ENCODE measurements around the gene GCNT1.
"Not testable (repeated sequence)": the region's sequence is repeated elsewhere in the genome, so short reads cannot be mapped to it uniquely, and the experiment has no call there.

The GCNT1 gene

GRCh38 chr9:76424491-76424890, 34.5 kb upstream of the GCNT1 start:
- H3K27me3 ChIP-seq (replicated peaks; ENCODE audit: control insufficient read depth, insufficient read depth, low read length, poor library complexity, severe bottlenecking), result no peaks in the 10 kb centered on the region
- H3K4me1 ChIP-seq (ENCODE audit: control insufficient read depth, insufficient read depth, low read length, poor library complexity, severe bottlenecking), result no peaks in the 10 kb centered on the region
- no peaks in the 10 kb centered on the region for H3K9me3 ChIP-seq (ENCODE audit: control insufficient read depth, low read length)
- H3K36me3 ChIP-seq (ENCODE audit: control insufficient read depth, insufficient read depth, low read length), result no peaks in the 10 kb centered on the region
- H3K27ac ChIP-seq (ENCODE audit: insufficient read depth, low read length, poor library complexity, severe bottlenecking), result no peak overlapping the region
- H3K4me3 ChIP-seq (ENCODE audit: insufficient read depth, low read depth, low read length, poor library complexity, severe bottlenecking), result no peak overlapping the region
- DNase-seq, result no peak

GRCh38 chr9:76425677-76426453, 33.1 kb upstream of the GCNT1 start:
- H3K4me3 ChIP-seq (ENCODE audit: insufficient read depth, low read depth, low read length, poor library complexity, severe bottlenecking), result no peak overlapping the region
- H3K9me3 ChIP-seq (ENCODE audit: control insufficient read depth, low read length), result no peaks in the 10 kb centered on the region
- H3K36me3 ChIP-seq (ENCODE audit: control insufficient read depth, insufficient read depth, low read length), result no peaks in the 10 kb centered on the region
- H3K27ac ChIP-seq (ENCODE audit: insufficient read depth, low read length, poor library complexity, severe bottlenecking), result no peak overlapping the region
- DNase-seq, result no peak
- no peaks in the 10 kb centered on the region for H3K27me3 ChIP-seq (replicated peaks; ENCODE audit: control insufficient read depth, insufficient read depth, low read length, poor library complexity, severe bottlenecking)
- H3K4me1 ChIP-seq (ENCODE audit: control insufficient read depth, insufficient read depth, low read length, poor library complexity, severe bottlenecking), result no peaks in the 10 kb centered on the region

GRCh38 chr9:76426807-76427419, 32.1 kb upstream of the GCNT1 start:
- Histone ChIP-seq H3K27ac (ENCODE audit: insufficient read depth, low read length, poor library complexity, severe bottlenecking) (no peak overlapping the region), H3K9me3 (ENCODE audit: control insufficient read depth, low read length) (no peaks in the 10 kb centered on the region), H3K4me1 (ENCODE audit: control insufficient read depth, insufficient read depth, low read length, poor library complexity, severe bottlenecking) (no peaks in the 10 kb centered on the region), H3K36me3 (ENCODE audit: control insufficient read depth, insufficient read depth, low read length) (no peaks in the 10 kb centered on the region), H3K27me3 (replicated peaks; ENCODE audit: control insufficient read depth, insufficient read depth, low read length, poor library complexity, severe bottlenecking) (no peaks in the 10 kb centered on the region), H3K4me3 (ENCODE audit: insufficient read depth, low read depth, low read length, poor library complexity, severe bottlenecking) (no peak overlapping the region)
- no peak for DNase-seq

- Histone ChIP-seq H3K36me3 (ENCODE audit: control insufficient read depth, insufficient read depth, low read length) (no peaks in the 10 kb centered on the region), H3K4me3 (ENCODE audit: insufficient read depth, low read depth, low read length, poor library complexity, severe bottlenecking) (no peak overlapping the region), H3K9me3 (ENCODE audit: control insufficient read depth, low read length) (no peaks in the 10 kb centered on the region), H3K27me3 (replicated peaks; ENCODE audit: control insufficient read depth, insufficient read depth, low read length, poor library complexity, severe bottlenecking) (no peaks in the 10 kb centered on the region), H3K4me1 (ENCODE audit: control insufficient read depth, insufficient read depth, low read length, poor library complexity, severe bottlenecking) (no peaks in the 10 kb centered on the region), H3K27ac (ENCODE audit: insufficient read depth, low read length, poor library complexity, severe bottlenecking) (no peak overlapping the region)
- no peak for DNase-seq
Observed at GRCh38 chr9:76431601-76432000, 27.4 kb upstream of the GCNT1 start.

GRCh38 chr9:76433406-76433805, 25.6 kb upstream of the GCNT1 start:
- no peaks in the 10 kb centered on the region for H3K27me3 ChIP-seq (replicated peaks; ENCODE audit: control insufficient read depth, insufficient read depth, low read length, poor library complexity, severe bottlenecking)
- no peaks in the 10 kb centered on the region for H3K36me3 ChIP-seq (ENCODE audit: control insufficient read depth, insufficient read depth, low read length)
- DNase-seq, result no peak
- no peak overlapping the region for H3K27ac ChIP-seq (ENCODE audit: insufficient read depth, low read length, poor library complexity, severe bottlenecking)
- no peaks in the 10 kb centered on the region for H3K9me3 ChIP-seq (ENCODE audit: control insufficient read depth, low read length)
- H3K4me3 ChIP-seq (ENCODE audit: insufficient read depth, low read depth, low read length, poor library complexity, severe bottlenecking), result no peak overlapping the region
- H3K4me1 ChIP-seq (ENCODE audit: control insufficient read depth, insufficient read depth, low read length, poor library complexity, severe bottlenecking), result no peaks in the 10 kb centered on the region

GRCh38 chr9:76433836-76434235, 25.1 kb upstream of the GCNT1 start:
- H3K27ac ChIP-seq (ENCODE audit: insufficient read depth, low read length, poor library complexity, severe bottlenecking), result no peak overlapping the region
- no peak for DNase-seq
- H3K4me1 ChIP-seq (ENCODE audit: control insufficient read depth, insufficient read depth, low read length, poor library complexity, severe bottlenecking), result no peaks in the 10 kb centered on the region
- H3K9me3 ChIP-seq (ENCODE audit: control insufficient read depth, low read length), result no peaks in the 10 kb centered on the region
- no peaks in the 10 kb centered on the region for H3K27me3 ChIP-seq (replicated peaks; ENCODE audit: control insufficient read depth, insufficient read depth, low read length, poor library complexity, severe bottlenecking)
- H3K4me3 ChIP-seq (ENCODE audit: insufficient read depth, low read depth, low read length, poor library complexity, severe bottlenecking), result no peak overlapping the region
- no peaks in the 10 kb centered on the region for H3K36me3 ChIP-seq (ENCODE audit: control insufficient read depth, insufficient read depth, low read length)

- not testable (repeated sequence) for H3K27ac ChIP-seq (ENCODE audit: insufficient read depth, low read length, poor library complexity, severe bottlenecking); H3K9me3 ChIP-seq (ENCODE audit: control insufficient read depth, low read length); H3K4me3 ChIP-seq (ENCODE audit: insufficient read depth, low read depth, low read length, poor library complexity, severe bottlenecking); H3K36me3 ChIP-seq (ENCODE audit: control insufficient read depth, insufficient read depth, low read length); H3K27me3 ChIP-seq (replicated peaks; ENCODE audit: control insufficient read depth, insufficient read depth, low read length, poor library complexity, severe bottlenecking); DNase-seq; H3K4me1 ChIP-seq (ENCODE audit: control insufficient read depth, insufficient read depth, low read length, poor library complexity, severe bottlenecking)
Observed at GRCh38 chr9:76434897-76435296, 24.1 kb upstream of the GCNT1 start.

GRCh38 chr9:76437017-76437699, 21.8 kb upstream of the GCNT1 start:
- DNase-seq, result not testable (repeated sequence)

GRCh38 chr9:76438841-76439588, 20.0 kb upstream of the GCNT1 start:
- DNase-seq, result no peak
- H3K27ac ChIP-seq (ENCODE audit: insufficient read depth, low read length, poor library complexity, severe bottlenecking), result no peak overlapping the region
- H3K27me3 ChIP-seq (replicated peaks; ENCODE audit: control insufficient read depth, insufficient read depth, low read length, poor library complexity, severe bottlenecking), result no peaks in the 10 kb centered on the region
- H3K4me3 ChIP-seq (ENCODE audit: insufficient read depth, low read depth, low read length, poor library complexity, severe bottlenecking), result no peak overlapping the region
- no peaks in the 10 kb centered on the region for H3K9me3 ChIP-seq (ENCODE audit: control insufficient read depth, low read length)
- no peaks in the 10 kb centered on the region for H3K4me1 ChIP-seq (ENCODE audit: control insufficient read depth, insufficient read depth, low read length, poor library complexity, severe bottlenecking)
- H3K36me3 ChIP-seq (ENCODE audit: control insufficient read depth, insufficient read depth, low read length), result no peaks in the 10 kb centered on the region

More at GRCh38 chr9:76437017-76437699, 21.8 kb upstream of the GCNT1 start:
- not testable (repeated sequence) for H3K36me3 ChIP-seq (ENCODE audit: control insufficient read depth, insufficient read depth, low read length); H3K27ac ChIP-seq (ENCODE audit: insufficient read depth, low read length, poor library complexity, severe bottlenecking); H3K9me3 ChIP-seq (ENCODE audit: control insufficient read depth, low read length); H3K27me3 ChIP-seq (replicated peaks; ENCODE audit: control insufficient read depth, insufficient read depth, low read length, poor library complexity, severe bottlenecking); H3K4me1 ChIP-seq (ENCODE audit: control insufficient read depth, insufficient read depth, low read length, poor library complexity, severe bottlenecking); H3K4me3 ChIP-seq (ENCODE audit: insufficient read depth, low read depth, low read length, poor library complexity, severe bottlenecking)
